IMR-90 (cell line): ENCODE results near the gene ATG2A. TPM values are rescaled to one million over a fixed set of nuclear protein-coding genes. Genes with fewer than 3 reads are reported as not detected.

Experiments
- ATAC-seq: fragments of 200-7000 bp; cut with Tn5 transposase; 2 replicates; pipeline ENCODE4 v1.9.1; 2020; ENCODE audit warnings: low read depth, mild to moderate bottlenecking, moderate library complexity
- BruUV-seq: library from RNA; stranded (reverse); fragments of 400-500 nt; replicated peaks from 2 replicates; lab custom pipeline; 2021; lab: Mats Ljungman, UMichigan
- CTCF ChIA-PET: fragments of 300-600 bp; formaldehyde crosslinking; extraction: SDS; loops from one replicate; lab custom pipeline; 2021; ENCODE audit warnings: antibody characterized with exemption; lab: Yijun Ruan, JAX
- POLR2A ChIA-PET: fragments of 300-600 bp; sonication (Branson Sonifier 250); formaldehyde crosslinking; loops from one replicate; lab custom pipeline; 2022; ENCODE audit warnings: antibody characterized with exemption; ENCODE audit not compliant: unreplicated experiment; lab: Charles Lee
- DNase-seq: peaks from one replicate; pipeline ENCODE4 v3.0.0; 2013
- H2AFZ ChIP-seq: replicated peaks from 2 replicates; pipeline ENCODE3; 2013; ENCODE audit warnings: low read length, mild to moderate bottlenecking; ENCODE audit not compliant: poor library complexity
- H2AK5ac ChIP-seq: 2 replicates; pipeline ENCODE4 v1.6.1; 2013; ENCODE audit warnings: low read depth, low read length, inconsistent platforms
- H2AK9ac ChIP-seq: replicated peaks from 2 replicates; pipeline ENCODE3; 2013; ENCODE audit warnings: mild to moderate bottlenecking, low read depth, low read length, moderate library complexity; ENCODE audit not compliant: poor library complexity
- H2BK120ac ChIP-seq: 2 replicates; pipeline ENCODE4 v1.6.1; 2013; ENCODE audit warnings: low read depth, low read length, inconsistent platforms
- H2BK15ac ChIP-seq: 3 replicates; pipeline ENCODE4 v1.6.1; 2013; ENCODE audit warnings: low read depth, low read length, inconsistent platforms
- H2BK20ac ChIP-seq: 2 replicates; pipeline ENCODE4 v1.6.1; 2013; ENCODE audit warnings: low read depth, mild to moderate bottlenecking, inconsistent platforms, low read length, moderate library complexity
- H2BK5ac ChIP-seq: 2 replicates; pipeline ENCODE4 v1.6.1; 2013; ENCODE audit warnings: mild to moderate bottlenecking, low read depth, low read length, inconsistent platforms; ENCODE audit not compliant: poor library complexity, severe bottlenecking
- H3K14ac ChIP-seq: replicated peaks from 2 replicates; pipeline ENCODE4 v1.6.1; 2013; ENCODE audit warnings: low read depth, low read length, inconsistent platforms
- H3K18ac ChIP-seq: 2 replicates; pipeline ENCODE4 v1.6.1; 2013; ENCODE audit warnings: low read depth, low read length, control low read depth
- H3K23ac ChIP-seq: 2 replicates; pipeline ENCODE4 v1.6.1; 2013; ENCODE audit warnings: low read depth, low read length, inconsistent platforms
- H3K27ac ChIP-seq: 2 replicates; pipeline ENCODE4 v1.5.1; 2013; ENCODE audit warnings: mild to moderate bottlenecking, control low read depth, low read length; ENCODE audit not compliant: insufficient read depth
- H3K27me3 ChIP-seq: 2 replicates; pipeline ENCODE4 v1.6.1; 2013; ENCODE audit warnings: low read length; ENCODE audit not compliant: control insufficient read depth, insufficient read depth
- H3K36me3 ChIP-seq: 2 replicates; pipeline ENCODE4 v1.6.1; 2013; ENCODE audit warnings: low read length, mixed read lengths; ENCODE audit not compliant: control insufficient read depth, insufficient read depth
- H3K4ac ChIP-seq: 2 replicates; pipeline ENCODE4 v1.6.1; 2013; ENCODE audit warnings: low read depth, low read length, inconsistent platforms
- H3K4me1 ChIP-seq: 2 replicates; pipeline ENCODE4 v1.6.1; 2013; ENCODE audit warnings: low read length, mixed read lengths; ENCODE audit not compliant: control insufficient read depth, insufficient read depth
- H3K4me2 ChIP-seq: 2 replicates; pipeline ENCODE4 v1.6.1; 2013; ENCODE audit warnings: low read depth, mild to moderate bottlenecking, control low read depth, low read length, moderate library complexity
- H3K4me3 ChIP-seq: 2 replicates; pipeline ENCODE4 v1.5.1; 2013; ENCODE audit warnings: low read depth, mild to moderate bottlenecking, control low read depth, low read length, moderate library complexity; ENCODE audit not compliant: insufficient read depth
- H3K56ac ChIP-seq: 2 replicates; pipeline ENCODE4 v1.6.1; 2013; ENCODE audit warnings: low read length, inconsistent platforms; ENCODE audit not compliant: insufficient read depth; ENCODE audit errors: extremely low read depth
- H3K79me1 ChIP-seq, 2 experiments: 2 replicates each; pipeline ENCODE4 v1.6.1; 2013; ENCODE audit warnings: low read length in 2 of 2, inconsistent platforms in 1 of 2, low read depth in 1 of 2
- H3K9ac ChIP-seq: 2 replicates; pipeline ENCODE4 v1.6.1; 2013; ENCODE audit warnings: low read depth, low read length, control low read depth
- H3K9me1 ChIP-seq: 2 replicates; pipeline ENCODE4 v1.6.1; 2013; ENCODE audit warnings: low read length, inconsistent platforms; ENCODE audit not compliant: insufficient read depth
- H3K9me3 ChIP-seq: 2 replicates; pipeline ENCODE4 v1.6.1; 2013; ENCODE audit warnings: low read length; ENCODE audit not compliant: control insufficient read depth, insufficient read depth
- H4K20me1 ChIP-seq: 2 replicates; pipeline ENCODE4 v1.6.1; 2013; ENCODE audit warnings: low read length, inconsistent platforms; ENCODE audit not compliant: insufficient read depth
- H4K5ac ChIP-seq: 2 replicates; pipeline ENCODE4 v1.6.1; 2013; ENCODE audit warnings: mild to moderate bottlenecking, low read depth, low read length, control low read depth
- H4K8ac ChIP-seq, 2 experiments: 2 replicates each; pipeline ENCODE4 v1.6.1; 2013; ENCODE audit warnings: low read depth in 2 of 2, low read length in 2 of 2, control low read depth in 1 of 2, inconsistent platforms in 1 of 2
- H4K91ac ChIP-seq: 2 replicates; pipeline ENCODE4 v1.6.1; 2013; ENCODE audit warnings: low read depth, low read length, inconsistent platforms; ENCODE audit not compliant: insufficient read depth
- BHLHE40 ChIP-seq: fragments of 150-350 bp; IDR thresholded peaks from 2 replicates; pipeline ENCODE4 v1.6.1; 2016; ENCODE audit warnings: mild to moderate bottlenecking, low read depth, low read length
- CEBPB ChIP-seq: IDR thresholded peaks from 2 replicates; pipeline ENCODE4 v1.6.1; 2012; ENCODE audit warnings: low read depth, low read length, improper control_type of control experiment
- CHD1 ChIP-seq: IDR thresholded peaks from 2 replicates; pipeline ENCODE4 v1.6.1; 2012; ENCODE audit warnings: low read depth, low read length, improper control_type of control experiment
- FOS ChIP-seq: fragments of 150-350 bp; IDR thresholded peaks from 2 replicates; pipeline ENCODE4 v1.6.1; 2016; ENCODE audit warnings: low read depth, low read length
- MAZ ChIP-seq: IDR thresholded peaks from 2 replicates; pipeline ENCODE4 v1.6.1; 2012; ENCODE audit warnings: low read depth, mild to moderate bottlenecking, low read length, improper control_type of control experiment, moderate library complexity, borderline replicate concordance
- MXI1 ChIP-seq: IDR thresholded peaks from 2 replicates; pipeline ENCODE4 v1.6.1; 2012; ENCODE audit warnings: low read depth, mild to moderate bottlenecking, low read length, moderate library complexity, borderline replicate concordance
- NFE2L2 ChIP-seq: fragments of 150-350 bp; IDR thresholded peaks from 2 replicates; pipeline ENCODE4 v1.6.1; 2016; ENCODE audit warnings: low read depth, mild to moderate bottlenecking, low read length
- POLR2A ChIP-seq: IDR thresholded peaks from 2 replicates; pipeline ENCODE4 v1.6.1; 2012; ENCODE audit warnings: mild to moderate bottlenecking, low read depth, low read length
- RAD21 ChIP-seq: IDR thresholded peaks from 2 replicates; pipeline ENCODE4 v1.6.1; 2012; ENCODE audit warnings: low read length, improper control_type of control experiment
- RFX5 ChIP-seq: IDR thresholded peaks from 2 replicates; pipeline ENCODE4 v1.8.0; 2012; ENCODE audit warnings: low read depth, mild to moderate bottlenecking, low read length, moderate library complexity
- WGBS, 2 experiments: methylation state at CpG; one replicate each; pipeline versions ENCODE4 v1.1.5 to v1.1.7; 2013; ENCODE audit warnings: missing lambda C conversion rate in 2 of 2; ENCODE audit not compliant: insufficient read length in 1 of 2; ENCODE audit errors: extremely low coverage in 2 of 2; 5-methylcytosine and 5-hydroxymethylcytosine counted together
- dilution Hi-C: fragments of 300-500 bp; cut with HindIII; formaldehyde crosslinking; loops from one replicate; pipeline ENCODE4 v1.14.3; 2018; ENCODE audit warnings: low sequenced_read_pairs; ENCODE audit not compliant: unreplicated experiment
- in situ Hi-C: fragments of 300-500 bp; cut with MboI; formaldehyde crosslinking; loops from 3 replicates; pipeline ENCODE4 v1.14.3; 2019; ENCODE audit warnings: low sequenced_read_pairs, inconsistent platforms, mixed read lengths
- intact Hi-C: fragments of 100-400 bp; cut with micrococcal nuclease; formaldehyde crosslinking; loops from 2 replicates; pipeline ENCODE4 v1.10.0; 2022
- polyA plus RNA-seq, 3 experiments: library from polyadenylated mRNA; depleted of rRNA; stranded (reverse); fragments of >200 nt; gene quantifications; 2 replicates each; pipeline ENCODE4 v1.2.3, GENCODE V29; 2012; ENCODE audit warnings: low replicate concordance in 1 of 3
- total RNA-seq: library from RNA; depleted of rRNA; stranded (reverse); fragments of >200 nt; gene quantifications from 2 replicates; pipeline ENCODE4 v1.2.3, GENCODE V29; 2012
- TF ChIP-seq, protein P1 (sequence below): fragments of 150-350 bp; IDR thresholded peaks from 2 replicates; pipeline ENCODE4 v1.6.1; 2017; ENCODE audit warnings: mild to moderate bottlenecking, antibody characterized with exemption, low read length, low read depth
- TF ChIP-seq, protein P2 (sequence below): conservative IDR thresholded peaks from 2 replicates; pipeline ENCODE4 v1.5.1; 2012; ENCODE audit warnings: mild to moderate bottlenecking, low read depth, low read length, improper control_type of control experiment

ATG2A gene
- total and polyA plus RNA-seq, 2 of the 4 experiments (the other 2 are of a cell fraction) = 3.2 to 10.5 TPM

DNA sequence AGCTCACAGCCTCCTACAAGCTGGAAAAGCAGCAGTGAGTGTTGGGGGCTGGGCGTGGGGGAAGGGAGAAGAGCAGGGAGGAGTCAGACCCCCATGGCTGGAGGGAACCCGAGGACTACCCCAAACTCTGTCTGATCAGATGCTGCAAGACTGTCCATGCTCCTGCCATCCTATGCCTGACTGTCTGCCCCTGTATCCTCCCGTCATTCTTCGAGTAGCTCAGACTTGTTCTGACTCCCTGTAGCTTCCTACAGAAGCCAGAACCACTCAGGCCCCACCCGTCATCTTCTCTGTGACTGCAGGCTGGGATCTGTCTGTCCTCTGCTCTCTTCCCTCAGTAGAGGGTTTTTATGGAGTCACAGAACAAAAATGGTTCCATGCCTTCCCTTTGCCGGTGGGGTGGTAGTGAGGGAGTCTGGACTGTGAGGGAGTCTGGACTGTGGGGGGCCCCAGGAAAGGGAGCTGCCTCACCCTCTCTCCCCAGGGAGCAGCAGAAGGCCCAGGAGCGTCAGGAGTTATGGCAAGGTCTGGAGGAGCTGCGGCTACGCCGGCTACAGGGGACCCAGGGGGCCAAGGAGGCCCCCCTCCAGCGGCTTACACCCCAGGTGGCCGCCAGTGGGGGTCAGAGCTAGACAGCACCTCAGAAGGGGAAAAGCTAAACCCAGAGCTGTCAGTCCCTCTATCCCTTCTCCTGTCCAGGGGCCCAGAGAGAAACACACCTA, 16.4 kb upstream of the ATG2A start:
- DNase-seq = no peak
- Histone ChIP-seq H3K4me3 (no peak overlapping the region), H3K79me1 (0 out of 4 replicates have a peak, but pooled peaks cover 0 to 3% of the 10 kb centered on the region in 2 experiments), H4K91ac (no peak overlapping the region), H4K5ac (no peak overlapping the region), H3K14ac (no peak overlapping the region), H3K4ac (no peak overlapping the region), H3K9me1 (no peaks in the 10 kb centered on the region), H3K4me1 (no peaks in the 10 kb centered on the region), H2BK5ac (no peak overlapping the region), H3K9me3 (no peaks in the 10 kb centered on the region), H3K56ac (no peak overlapping the region), H3K4me2 (no peak overlapping the region), H3K18ac (no peak overlapping the region), H3K27ac (no peak overlapping the region), H2BK15ac (no peak overlapping the region), H2AK5ac (no peak overlapping the region), H4K8ac (no peak overlapping the region), H3K9ac (no peak overlapping the region), H4K20me1 (peaks cover 5% of the 10 kb centered on the region; the same call in 1 of the 2 replicates), H2BK20ac (no peak overlapping the region), H3K36me3 (peaks cover 46% of the 10 kb centered on the region), H3K23ac (no peak overlapping the region), H2AFZ (no peak overlapping the region), H2BK120ac (no peak overlapping the region), H2AK9ac (no peak overlapping the region), H3K27me3 (peaks cover 4% of the 10 kb centered on the region)
- no peak for TF ChIP-seq RFX5
- no peak for TF ChIP-seq POLR2A
- no peak for TF ChIP-seq BHLHE40
- no peak for TF ChIP-seq RAD21
- no peak for TF ChIP-seq MAZ
- TF ChIP-seq CEBPB = no peak
- no peak for TF ChIP-seq CHD1
- TF ChIP-seq FOS = no peak
- no peak for TF ChIP-seq MXI1
- no peak for TF ChIP-seq NFE2L2
- TF ChIP-seq, protein P1, sequence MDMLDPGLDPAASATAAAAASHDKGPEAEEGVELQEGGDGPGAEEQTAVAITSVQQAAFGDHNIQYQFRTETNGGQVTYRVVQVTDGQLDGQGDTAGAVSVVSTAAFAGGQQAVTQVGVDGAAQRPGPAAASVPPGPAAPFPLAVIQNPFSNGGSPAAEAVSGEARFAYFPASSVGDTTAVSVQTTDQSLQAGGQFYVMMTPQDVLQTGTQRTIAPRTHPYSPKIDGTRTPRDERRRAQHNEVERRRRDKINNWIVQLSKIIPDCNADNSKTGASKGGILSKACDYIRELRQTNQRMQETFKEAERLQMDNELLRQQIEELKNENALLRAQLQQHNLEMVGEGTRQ = no peak
- TF ChIP-seq, protein P2, sequence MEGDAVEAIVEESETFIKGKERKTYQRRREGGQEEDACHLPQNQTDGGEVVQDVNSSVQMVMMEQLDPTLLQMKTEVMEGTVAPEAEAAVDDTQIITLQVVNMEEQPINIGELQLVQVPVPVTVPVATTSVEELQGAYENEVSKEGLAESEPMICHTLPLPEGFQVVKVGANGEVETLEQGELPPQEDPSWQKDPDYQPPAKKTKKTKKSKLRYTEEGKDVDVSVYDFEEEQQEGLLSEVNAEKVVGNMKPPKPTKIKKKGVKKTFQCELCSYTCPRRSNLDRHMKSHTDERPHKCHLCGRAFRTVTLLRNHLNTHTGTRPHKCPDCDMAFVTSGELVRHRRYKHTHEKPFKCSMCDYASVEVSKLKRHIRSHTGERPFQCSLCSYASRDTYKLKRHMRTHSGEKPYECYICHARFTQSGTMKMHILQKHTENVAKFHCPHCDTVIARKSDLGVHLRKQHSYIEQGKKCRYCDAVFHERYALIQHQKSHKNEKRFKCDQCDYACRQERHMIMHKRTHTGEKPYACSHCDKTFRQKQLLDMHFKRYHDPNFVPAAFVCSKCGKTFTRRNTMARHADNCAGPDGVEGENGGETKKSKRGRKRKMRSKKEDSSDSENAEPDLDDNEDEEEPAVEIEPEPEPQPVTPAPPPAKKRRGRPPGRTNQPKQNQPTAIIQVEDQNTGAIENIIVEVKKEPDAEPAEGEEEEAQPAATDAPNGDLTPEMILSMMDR = no peak
- BruUV-seq = no TSS peak
- dilution Hi-C loops = no loop called here
- no peak for ATAC-seq
- WGBS, 2 experiments = no CpG with 5 or more reads among the region's 12 CpGs
- ChIA-PET POLR2A (no interaction called here), CTCF (interaction anchor here (0.6 kb wide), 1 partner anchor 11 kb away, joined by 3 read pairs; no protein-coding TSS in a partner anchor)
- intact Hi-C loops = no loop called here
- in situ Hi-C loops = no loop called here
